ENCODE measurements around the gene SLIT3. TPM values are rescaled to one million over a fixed set of nuclear protein-coding genes. Genes with fewer than 3 reads are reported as not detected.
A peak's percentile ranks its signal among the peaks of the same experiment; 100 is the strongest.
"Not testable (repeated sequence)": the region's sequence is repeated elsewhere in the genome, so short reads cannot be mapped to it uniquely, and the experiment has no call there.

SLIT3 gene
- total RNA-seq, 1 donor from 2014 or later: not detected

- no peak for DNase-seq (ENCODE audit: low read depth)
Observed at GRCh38 chr5:168752416-168753190, 548.3 kb downstream of the SLIT3 start.

DNA sequence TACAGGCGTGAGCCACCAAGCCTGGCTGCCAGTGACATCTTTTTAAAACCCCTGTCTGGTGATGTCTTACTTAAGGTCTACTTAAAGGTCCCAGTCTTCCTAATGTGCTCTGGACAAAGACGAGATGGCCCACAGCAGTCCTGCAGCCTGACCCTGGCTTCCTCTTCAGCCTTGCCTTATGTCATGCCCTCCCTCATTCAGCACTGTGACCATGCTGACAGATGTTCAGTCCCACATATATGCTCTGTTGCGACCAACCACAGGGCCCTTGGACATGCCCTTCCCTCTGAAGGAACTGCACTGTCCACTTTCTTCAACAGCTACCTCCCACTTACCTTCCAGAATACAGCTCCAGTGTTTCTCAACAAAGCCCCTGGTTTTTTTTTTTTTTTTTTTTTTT lies 548.9 kb downstream of the SLIT3 start:
- DNase-seq (ENCODE audit: low read depth): no peak

DNA sequence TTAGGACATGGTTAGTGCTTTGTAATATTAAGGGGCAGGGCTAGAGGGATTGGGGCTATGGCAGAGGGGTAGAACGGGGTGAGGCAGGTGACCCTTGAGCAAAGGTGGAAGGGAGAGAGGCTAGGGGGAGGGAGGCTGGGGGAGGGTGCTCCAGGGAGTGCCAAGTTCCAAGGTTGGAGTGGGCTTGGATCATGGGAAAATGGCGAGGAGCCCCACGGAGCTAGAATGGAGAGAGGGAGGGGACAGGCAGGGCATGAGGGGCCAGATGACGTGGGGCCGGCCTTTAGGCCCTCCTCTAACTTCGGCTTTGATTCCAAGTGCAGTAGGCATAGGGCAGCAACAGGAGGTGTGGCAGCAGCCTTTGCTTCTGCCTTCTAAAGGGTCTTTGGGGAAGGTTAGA lies 550.0 kb downstream of the SLIT3 start:
- DNase-seq (ENCODE audit: low read depth): no peak

- DNase-seq (ENCODE audit: low read depth): no peak
Observed at GRCh38 chr5:168749391-168750100, 551.4 kb downstream of the SLIT3 start.

DNA sequence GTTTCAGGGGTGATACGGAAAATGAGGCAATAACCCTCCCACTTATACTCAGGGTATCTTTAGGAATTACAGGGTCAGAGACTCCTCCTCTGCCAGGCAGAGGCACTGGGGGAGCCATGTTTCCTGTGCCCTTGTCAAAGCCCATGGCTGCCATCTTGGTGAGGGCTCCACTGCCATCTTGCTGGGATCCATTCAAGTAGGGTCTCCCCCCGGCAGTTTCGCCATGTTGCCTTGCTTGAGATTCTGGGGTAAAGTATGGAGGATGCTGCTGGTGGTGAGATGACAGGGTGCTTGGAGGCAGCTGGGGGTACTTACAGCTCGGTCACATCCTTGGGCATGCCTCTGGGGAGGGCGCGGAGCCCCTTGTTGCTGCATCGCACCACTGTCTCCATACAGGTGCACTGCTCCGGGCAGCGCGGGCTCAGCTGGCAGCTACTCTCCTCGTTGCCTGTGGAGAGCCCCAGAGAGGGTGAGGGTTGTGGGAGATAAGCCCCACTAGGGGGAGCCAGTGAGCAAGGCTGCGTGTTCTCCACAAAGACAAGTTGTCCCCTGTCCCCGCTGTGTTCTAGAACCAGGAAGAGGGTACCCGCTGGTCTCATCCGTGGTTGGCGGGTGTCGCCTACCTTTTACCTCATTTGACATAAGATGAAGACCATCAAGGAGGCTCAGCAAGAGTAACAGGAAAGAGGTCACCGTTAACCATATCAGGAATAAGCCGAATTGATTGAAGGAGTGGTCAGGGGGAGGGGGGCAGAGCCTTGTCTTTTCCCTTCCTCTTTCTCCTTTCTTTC lies 552.8 kb downstream of the SLIT3 start:
- no peak for DNase-seq (ENCODE audit: low read depth)

DNA sequence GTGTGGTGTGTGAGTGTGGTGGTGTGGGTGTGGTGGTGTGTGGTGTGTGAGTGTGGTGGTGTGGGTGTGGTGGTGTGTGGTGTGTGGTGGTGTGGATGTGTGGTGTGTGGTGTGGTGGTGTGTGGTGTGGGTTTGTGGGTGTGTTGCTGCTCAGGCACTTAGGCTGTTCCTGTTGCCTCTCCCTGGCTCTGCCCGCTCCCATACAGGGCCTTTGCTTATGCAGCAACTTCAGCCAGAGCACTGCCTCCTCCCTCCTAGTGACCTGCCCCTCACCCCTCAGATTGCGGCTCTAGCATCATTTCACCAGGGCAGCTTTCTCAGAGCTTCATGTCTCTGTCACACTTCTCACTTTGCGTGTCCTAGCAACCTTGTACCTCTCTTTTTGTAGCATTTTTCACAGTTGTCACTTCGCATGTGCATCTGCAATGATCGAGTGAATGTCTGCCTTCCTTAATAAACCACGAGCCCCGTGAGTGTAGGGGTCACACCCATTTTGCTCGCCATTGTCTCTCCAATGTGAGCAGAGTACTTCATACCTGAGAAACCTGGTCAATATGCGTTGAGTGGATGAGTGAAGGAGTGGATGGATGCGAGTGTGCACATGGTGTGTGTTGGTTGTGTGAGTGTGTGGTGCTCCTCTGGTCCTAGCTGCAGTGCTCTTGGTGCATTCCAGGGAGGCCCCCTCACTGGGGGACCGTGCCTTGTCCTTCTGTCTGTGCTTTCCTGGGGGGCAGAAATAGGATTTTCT lies 553.9 kb downstream of the SLIT3 start:
- no peak for DNase-seq (ENCODE audit: low read depth)

DNA sequence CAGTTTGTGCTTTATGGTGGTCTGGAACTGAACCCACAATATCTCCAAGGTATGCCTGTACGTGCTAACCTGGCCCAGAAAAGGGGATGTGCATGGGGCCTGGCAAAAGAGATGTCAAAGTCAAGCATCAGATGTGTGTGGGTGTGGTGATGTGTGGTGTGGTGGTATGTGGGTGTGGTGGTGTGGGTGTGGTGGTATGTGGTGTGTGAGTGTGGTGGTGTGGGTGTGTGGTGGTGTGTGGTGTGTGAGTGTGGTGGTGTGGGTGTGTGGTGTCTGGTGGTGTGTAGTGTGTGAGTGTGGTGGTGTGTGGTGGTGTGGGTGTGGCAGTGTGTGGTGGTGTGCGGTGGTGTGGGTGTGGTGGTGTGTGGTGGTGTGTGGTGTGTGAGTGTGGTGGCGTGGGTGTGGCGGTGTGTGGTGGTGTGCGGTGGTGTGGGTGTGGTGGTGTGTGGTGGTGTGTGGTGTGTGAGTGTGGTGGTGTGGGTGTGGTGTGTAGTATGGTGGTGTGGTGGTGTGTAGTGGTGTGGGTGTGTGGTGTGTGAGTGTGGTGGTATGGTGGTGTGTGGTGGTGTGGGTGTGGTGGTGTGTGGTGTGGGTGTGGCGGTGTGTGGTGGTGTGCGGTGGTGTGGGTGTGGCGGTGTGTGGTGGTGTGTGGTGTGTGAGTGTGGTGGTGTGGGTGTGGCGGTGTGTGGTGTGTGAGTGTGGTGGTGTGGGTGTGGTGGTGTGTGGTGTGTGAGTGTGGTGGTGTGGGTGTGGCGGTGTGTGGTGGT lies 554.6 kb downstream of the SLIT3 start:
- not testable (repeated sequence) for DNase-seq (ENCODE audit: low read depth)

DNA sequence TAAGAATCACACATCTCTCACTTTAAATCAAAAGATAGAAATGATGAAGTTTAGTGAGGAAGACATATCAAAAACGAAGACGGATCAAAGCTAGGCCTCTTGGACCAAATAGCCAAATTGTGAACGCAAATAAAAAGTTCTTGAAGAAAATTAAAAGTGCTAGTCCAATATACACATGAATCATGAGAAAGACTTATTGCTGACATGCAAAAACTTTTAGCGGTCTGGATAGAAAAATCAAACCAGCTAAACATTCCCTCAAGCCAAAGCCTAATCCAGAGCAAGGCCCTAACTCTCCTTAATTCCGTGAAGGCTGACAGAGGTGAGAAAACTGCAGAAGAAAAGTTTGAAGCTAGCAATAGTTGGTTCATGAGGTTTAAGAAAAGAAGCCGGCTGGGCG lies 557.3 kb downstream of the SLIT3 start:
- DNase-seq (ENCODE audit: low read depth): no peak

DNA sequence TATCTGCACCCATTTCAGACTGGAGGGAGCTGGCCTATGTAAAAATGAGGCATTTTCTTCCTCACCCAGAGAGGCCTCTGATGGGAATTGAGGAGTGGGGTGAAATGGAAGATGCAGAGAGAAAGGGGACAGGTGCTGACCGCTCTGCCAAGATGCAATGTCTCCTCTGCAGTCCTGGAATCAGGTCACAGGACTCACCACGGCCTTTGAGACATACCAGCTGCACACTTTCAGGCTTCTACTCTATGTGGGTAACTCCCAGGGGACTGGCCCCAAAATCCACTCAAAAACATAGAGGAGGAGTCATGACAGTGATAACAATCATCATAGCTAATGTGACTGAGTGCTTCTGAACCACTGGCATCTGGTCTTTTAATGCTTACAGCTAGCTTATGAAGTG lies 558.6 kb downstream of the SLIT3 start:
- not testable (repeated sequence) for DNase-seq (ENCODE audit: low read depth)

DNA sequence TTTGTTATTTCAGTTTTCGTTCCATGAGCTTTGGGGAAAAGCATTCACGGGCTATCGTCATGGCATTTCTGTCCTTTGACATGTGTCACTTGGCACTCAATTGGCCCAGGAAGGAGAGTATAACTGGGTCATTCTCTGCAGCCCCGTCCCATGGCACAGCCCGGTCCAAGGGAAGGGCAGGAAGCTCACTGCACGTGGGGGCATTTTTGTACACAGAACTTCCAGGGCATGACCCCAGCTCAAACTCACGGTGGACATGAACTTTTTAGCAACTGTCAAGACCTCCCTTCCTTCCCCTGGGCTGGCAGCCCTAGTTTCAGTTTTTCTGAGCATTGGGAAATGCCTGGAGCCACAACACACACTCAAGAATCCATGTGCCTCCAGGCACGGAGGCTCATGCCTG lies 560.1 kb downstream of the SLIT3 start:
- DNase-seq (ENCODE audit: low read depth): no peak

GRCh38 chr5:168740092-168740800 lies 560.7 kb downstream of the SLIT3 start:
- DNase-seq (ENCODE audit: low read depth): peak; percentile 11

DNA sequence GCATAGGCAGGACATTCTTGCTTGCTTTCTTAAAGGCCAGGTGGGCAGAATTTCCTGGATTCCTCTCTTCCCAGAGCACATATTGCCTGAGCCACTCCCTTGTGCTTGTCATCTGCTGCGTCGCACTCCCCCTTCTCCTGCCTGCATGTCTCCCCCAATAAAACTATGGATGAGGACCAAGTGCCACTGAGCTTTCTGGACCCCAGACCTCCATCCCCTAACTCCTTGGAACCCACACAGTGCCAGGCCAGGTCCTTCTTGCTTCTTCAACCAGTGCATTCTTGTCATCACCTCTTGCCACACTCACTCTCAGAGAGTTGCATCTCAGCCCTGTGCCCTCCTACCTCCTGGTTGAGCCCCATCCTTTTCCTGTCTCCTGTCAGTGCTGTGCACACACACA lies 563.9 kb downstream of the SLIT3 start:
- no peak for DNase-seq (ENCODE audit: low read depth)

GRCh38 chr5:168736281-168736831 lies 564.6 kb downstream of the SLIT3 start:
- DNase-seq (ENCODE audit: low read depth): no peak

DNA sequence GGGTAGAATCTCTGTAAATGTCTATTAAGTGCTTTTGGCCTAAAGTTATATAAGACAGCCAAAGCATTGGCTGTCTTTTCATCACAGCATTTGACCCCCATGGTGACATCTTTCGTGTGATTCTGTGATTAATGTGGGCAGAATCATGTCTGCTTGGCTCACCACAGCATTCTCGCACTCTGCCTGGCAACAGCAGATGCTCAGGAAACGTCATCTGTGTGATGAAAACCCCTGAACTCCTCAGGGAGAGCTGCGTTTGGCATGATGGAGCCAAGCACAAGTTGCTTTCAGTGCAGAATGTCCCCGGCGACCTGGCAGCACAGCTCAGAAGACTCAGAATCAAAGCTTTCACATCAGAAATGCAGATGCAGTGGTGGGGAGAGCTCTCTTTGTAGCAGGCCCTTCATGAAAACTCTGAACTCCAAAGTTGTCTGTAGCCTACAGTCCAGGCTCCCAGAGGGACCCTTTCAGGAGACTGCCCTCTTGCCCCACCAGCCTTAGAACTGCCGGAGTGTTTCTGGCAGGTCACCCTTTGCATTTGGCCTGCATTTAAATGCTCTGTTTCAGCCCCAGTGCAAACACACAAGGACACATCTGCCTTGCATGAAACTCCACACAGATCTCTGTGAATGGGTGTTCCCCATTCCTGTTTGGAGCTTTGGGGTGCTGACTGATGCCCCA lies 566.2 kb downstream of the SLIT3 start:
- peak; percentile 68 for DNase-seq (ENCODE audit: low read depth)

GRCh38 chr5:168734119-168734518 lies 566.8 kb downstream of the SLIT3 start:
- no peak for DNase-seq (ENCODE audit: low read depth)

DNA sequence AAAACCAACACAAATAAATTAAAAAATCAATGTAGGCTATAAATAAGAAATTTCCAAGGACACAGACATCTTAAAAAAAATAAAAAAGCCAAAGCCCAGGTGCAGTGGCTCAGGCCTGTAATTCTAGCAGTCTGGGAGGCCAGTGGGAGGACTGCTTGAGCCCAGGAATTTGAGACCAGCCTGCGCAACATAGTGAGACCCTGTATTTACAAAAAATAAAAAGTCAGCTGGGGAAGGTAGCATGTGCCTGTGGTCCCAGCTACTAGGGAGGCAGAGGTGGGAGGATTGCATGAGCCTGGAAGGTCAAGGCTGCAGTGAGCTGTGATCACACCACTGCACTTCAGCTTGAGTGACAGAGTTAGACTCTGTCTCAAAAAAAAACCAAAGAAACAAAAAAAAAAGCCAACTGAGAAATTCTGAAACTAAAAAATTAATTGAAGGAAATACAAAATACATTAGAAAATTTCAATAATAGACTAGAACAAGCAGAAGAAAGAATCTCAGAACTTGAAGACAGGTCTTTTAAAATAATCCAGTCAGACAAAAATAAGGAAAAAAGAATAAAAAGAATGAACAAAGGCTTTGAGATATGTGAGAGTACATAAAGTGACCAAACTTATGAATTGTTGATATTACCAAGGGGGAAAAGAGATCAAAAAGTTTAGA lies 572.3 kb downstream of the SLIT3 start:
- no peak for DNase-seq (ENCODE audit: low read depth)

GRCh38 chr5:168727547-168727946 lies 573.4 kb downstream of the SLIT3 start:
- no peak for DNase-seq (ENCODE audit: low read depth)

- no peak for DNase-seq (ENCODE audit: low read depth)
Observed at GRCh38 chr5:168726342-168726741, 574.6 kb downstream of the SLIT3 start.
